ENCODE results near the gene MAPK12. TPM values are rescaled to one million over a fixed set of nuclear protein-coding genes. Genes with fewer than 3 reads are reported as not detected.

MAPK12 gene
- total and polyA plus RNA-seq, 2 donors from 2014 or later, result 13.4 to 15.9 TPM

- H3K4me3 ChIP-seq (ENCODE audit: low read length in 3 of 3), result no peak overlapping the region
- H3K27ac ChIP-seq (ENCODE audit: low read depth in 2 of 2, low read length in 2 of 2), result no peak overlapping the region
- H3K9ac ChIP-seq (ENCODE audit: low read length in 3 of 3), result no peak overlapping the region
- FAIRE-seq (no peak), DNase-seq (peak in 1 of 5 donors; percentile 52)
- peaks cover 8 to 37% (median 20%) of the 10 kb centered on the region in 3 donors for H3K36me3 ChIP-seq (ENCODE audit: control insufficient read depth in 2 of 3, insufficient read depth in 3 of 3, low read length in 3 of 3)
- TF ChIP-seq CTCF (IDR thresholded peaks at IDR 0.05; ENCODE audit: borderline replicate concordance, extremely low read depth, insufficient read depth), result no peak
- no peaks in the 10 kb centered on the region for H3K9me3 ChIP-seq (ENCODE audit: control insufficient read depth in 2 of 3, insufficient read depth in 1 of 3, low read length in 3 of 3)
- peaks cover 0 to 4% (median 0%) of the 10 kb centered on the region in 3 donors for H3K4me1 ChIP-seq (ENCODE audit: control insufficient read depth in 2 of 3, insufficient read depth in 2 of 3, low read depth in 1 of 3, low read length in 3 of 3)
- intact Hi-C loops (cut with DNase I), result no loop called here
- no peaks in the 10 kb centered on the region for H3K27me3 ChIP-seq (ENCODE audit: control insufficient read depth, insufficient read depth, low read length)
Measured at GRCh38 chr22:50215297-50216054, 46.0 kb downstream of the MAPK12 start.

- H3K9me3 ChIP-seq (ENCODE audit: control insufficient read depth in 2 of 3, insufficient read depth in 1 of 3, low read length in 3 of 3), result no peaks in the 10 kb centered on the region
- intact Hi-C loops (cut with DNase I), result loop anchor here (5.0 kb wide), 1 partner anchor 66 kb away; no protein-coding TSS in a partner anchor
- TF ChIP-seq CTCF (IDR thresholded peaks at IDR 0.05; ENCODE audit: borderline replicate concordance, extremely low read depth, insufficient read depth), result no peak
- no peaks in the 10 kb centered on the region for H3K27me3 ChIP-seq (ENCODE audit: control insufficient read depth, insufficient read depth, low read length)
- H3K36me3 ChIP-seq (ENCODE audit: control insufficient read depth in 2 of 3, insufficient read depth in 3 of 3, low read length in 3 of 3), result peaks cover 8 to 42% (median 19%) of the 10 kb centered on the region in 3 donors
- H3K4me3 ChIP-seq (ENCODE audit: low read length in 3 of 3), result no peak overlapping the region
- no peak overlapping the region for H3K9ac ChIP-seq (ENCODE audit: low read length in 3 of 3)
- H3K4me1 ChIP-seq (ENCODE audit: control insufficient read depth in 2 of 3, insufficient read depth in 2 of 3, low read depth in 1 of 3, low read length in 3 of 3), result peaks cover 0 to 2% (median 0%) of the 10 kb centered on the region in 3 donors
- H3K27ac ChIP-seq (ENCODE audit: low read depth in 2 of 2, low read length in 2 of 2), result no peak overlapping the region
- no peak for FAIRE-seq
- no peak for DNase-seq
Measured at GRCh38 chr22:50213263-50213662, 48.2 kb downstream of the MAPK12 start.

GRCh38 chr22:50211147-50211546, 50.3 kb downstream of the MAPK12 start:
- FAIRE-seq, result no peak
- peaks cover 0 to 5% (median 0%) of the 10 kb centered on the region in 3 donors for H3K4me1 ChIP-seq (ENCODE audit: control insufficient read depth in 2 of 3, insufficient read depth in 2 of 3, low read depth in 1 of 3, low read length in 3 of 3)

More at GRCh38 chr22:50211147-50211546, 50.3 kb downstream of the MAPK12 start:
- H3K9me3 ChIP-seq (ENCODE audit: control insufficient read depth in 2 of 3, insufficient read depth in 1 of 3, low read length in 3 of 3), result no peaks in the 10 kb centered on the region
- H3K27ac ChIP-seq (ENCODE audit: low read depth in 2 of 2, low read length in 2 of 2), result no peak overlapping the region
- no peak overlapping the region for H3K9ac ChIP-seq (ENCODE audit: low read length in 3 of 3)
- intact Hi-C loops (cut with DNase I), result loop anchor here (5.0 kb wide), 1 partner anchor 64 kb away; no protein-coding TSS in a partner anchor
- H3K27me3 ChIP-seq (ENCODE audit: control insufficient read depth, insufficient read depth, low read length), result no peaks in the 10 kb centered on the region
- peaks cover 8 to 43% (median 14%) of the 10 kb centered on the region in 3 donors for H3K36me3 ChIP-seq (ENCODE audit: control insufficient read depth in 2 of 3, insufficient read depth in 3 of 3, low read length in 3 of 3)
- H3K4me3 ChIP-seq (ENCODE audit: low read length in 3 of 3), result no peak overlapping the region
- DNase-seq, result no peak
- TF ChIP-seq CTCF (IDR thresholded peaks at IDR 0.05; ENCODE audit: borderline replicate concordance, extremely low read depth, insufficient read depth), result no peak
